HG02885 (cell line): ENCODE data around the gene PTMA.
"Not testable (repeated sequence)": the region's sequence is repeated elsewhere in the genome, so short reads cannot be mapped to it uniquely, and the experiment has no call there.

ENCODE experiments used
- ATAC-seq: cut with Tn5 transposase; IDR thresholded peaks from one replicate; pipeline ENCODE4 v1.9.1; 2021; ENCODE audit warnings: mild to moderate bottlenecking; ENCODE audit not compliant: unreplicated experiment, poor library complexity

Gene PTMA

DNA sequence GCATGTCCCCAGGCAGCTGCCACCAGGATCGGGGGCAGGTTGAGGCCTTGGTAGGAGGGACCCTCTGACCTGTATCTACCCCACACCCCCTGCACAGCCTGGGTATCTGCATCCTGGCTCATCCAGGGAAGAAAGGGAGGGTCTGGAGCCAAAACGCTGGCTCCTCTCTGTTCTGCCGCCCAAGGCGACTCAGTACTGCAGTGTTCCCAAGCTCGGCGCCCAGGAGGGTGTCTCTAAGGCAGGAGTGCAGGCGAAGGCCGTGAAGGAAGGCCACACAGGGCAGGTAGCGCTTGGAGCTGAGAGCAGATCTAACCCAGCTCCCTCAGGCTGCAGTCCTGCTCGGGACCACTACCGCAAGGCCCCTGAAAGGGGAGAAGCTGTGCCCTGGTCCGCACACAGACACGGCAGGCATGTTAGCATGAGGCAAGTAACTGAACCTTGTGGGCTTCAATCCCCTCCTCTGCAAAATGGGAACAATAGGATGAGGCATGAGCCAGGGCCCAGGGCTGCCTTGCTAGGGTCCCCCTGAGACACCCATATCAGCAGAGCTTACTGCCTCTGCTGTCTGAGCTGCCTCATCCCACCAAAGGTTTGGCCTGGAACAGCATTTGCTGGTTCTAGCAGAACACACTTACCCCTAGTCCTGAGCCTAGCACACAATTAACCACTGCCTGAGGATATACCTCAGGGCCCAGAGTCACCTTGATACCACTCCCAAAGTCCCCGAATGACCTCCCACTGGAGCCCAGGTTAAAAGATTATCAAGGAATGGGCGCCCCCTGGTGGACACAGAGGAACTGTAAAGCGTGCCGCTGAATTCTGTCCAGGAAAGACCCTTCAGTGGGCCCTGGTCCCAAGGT lies 6.5 kb downstream of the PTMA start:
- ATAC-seq, result no peak

DNA sequence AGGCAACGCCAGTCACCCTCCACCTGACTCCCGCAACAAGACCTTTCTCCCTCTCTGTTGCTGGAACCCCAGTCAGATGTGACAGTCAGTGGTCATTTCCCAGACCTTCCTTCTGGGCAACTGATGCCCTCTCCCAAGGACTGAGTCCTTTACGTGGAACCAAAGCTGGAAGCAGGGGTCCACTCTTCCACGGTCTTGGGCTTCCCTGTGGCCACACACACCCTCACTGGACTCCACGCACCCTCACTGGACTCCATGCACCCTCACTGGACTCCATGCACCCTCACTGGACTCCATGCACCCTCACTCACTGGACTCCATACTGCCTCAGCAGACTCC lies 7.1 kb downstream of the PTMA start:
- no peak for ATAC-seq

DNA sequence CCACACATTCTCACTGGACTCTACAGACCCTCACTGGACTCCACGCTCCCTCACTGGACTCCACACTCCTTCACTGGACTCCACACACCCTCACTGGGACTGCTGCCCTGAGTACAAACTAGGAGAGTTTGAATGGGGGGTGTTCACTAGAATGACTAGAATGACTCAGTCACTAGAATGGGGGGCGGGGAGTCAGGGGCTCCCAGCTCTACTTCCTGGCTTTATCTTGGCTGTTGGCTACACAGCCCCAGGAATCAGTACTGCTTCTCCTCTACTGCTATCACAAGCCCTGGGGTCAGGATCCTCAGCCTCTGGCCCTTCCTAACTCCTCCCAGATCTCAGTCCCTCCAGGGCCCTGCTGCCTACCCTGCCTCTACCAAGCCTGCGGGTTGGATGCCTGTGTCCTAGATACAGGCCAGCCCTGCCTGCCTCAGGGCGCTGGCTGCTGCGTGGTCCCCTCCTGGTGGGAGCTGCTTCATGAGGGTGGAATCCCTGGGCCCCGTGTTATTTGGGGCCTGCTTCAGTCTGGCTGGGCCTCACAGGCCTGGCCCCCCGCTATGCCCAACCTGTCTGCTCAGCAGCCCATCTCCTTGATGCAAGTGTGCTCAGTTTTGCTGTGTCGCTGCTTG lies 7.8 kb downstream of the PTMA start:
- no peak for ATAC-seq

DNA sequence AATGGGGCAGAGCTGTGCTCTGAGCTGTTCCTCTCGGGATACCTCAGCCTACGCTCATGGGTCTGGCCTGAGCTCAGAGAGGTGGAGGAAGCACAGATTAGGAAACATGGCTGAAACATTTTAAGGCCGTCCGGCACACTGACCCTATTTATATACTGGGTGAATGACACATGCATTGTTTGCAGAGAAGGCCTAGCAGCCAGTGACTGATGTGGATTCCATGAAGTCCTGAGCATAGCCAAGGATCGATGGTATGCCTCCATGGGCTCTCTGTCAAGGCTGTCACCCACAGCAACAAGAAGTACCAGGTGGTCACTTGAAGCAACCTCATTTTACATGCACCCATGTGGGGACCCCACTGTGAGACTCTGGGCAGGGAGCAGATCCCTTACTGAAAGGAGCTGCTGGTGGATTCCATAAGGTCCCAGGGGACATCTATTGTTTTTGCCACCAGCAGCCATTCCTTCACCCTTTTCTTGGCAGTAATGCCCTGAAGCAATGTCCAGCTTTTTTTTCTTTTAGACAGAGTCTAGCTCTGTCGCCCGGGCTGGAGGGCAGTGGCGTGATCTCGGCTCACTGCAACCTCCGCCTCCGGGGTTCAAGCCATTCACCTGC lies 8.4 kb downstream of the PTMA start:
- ATAC-seq, result no peak

DNA sequence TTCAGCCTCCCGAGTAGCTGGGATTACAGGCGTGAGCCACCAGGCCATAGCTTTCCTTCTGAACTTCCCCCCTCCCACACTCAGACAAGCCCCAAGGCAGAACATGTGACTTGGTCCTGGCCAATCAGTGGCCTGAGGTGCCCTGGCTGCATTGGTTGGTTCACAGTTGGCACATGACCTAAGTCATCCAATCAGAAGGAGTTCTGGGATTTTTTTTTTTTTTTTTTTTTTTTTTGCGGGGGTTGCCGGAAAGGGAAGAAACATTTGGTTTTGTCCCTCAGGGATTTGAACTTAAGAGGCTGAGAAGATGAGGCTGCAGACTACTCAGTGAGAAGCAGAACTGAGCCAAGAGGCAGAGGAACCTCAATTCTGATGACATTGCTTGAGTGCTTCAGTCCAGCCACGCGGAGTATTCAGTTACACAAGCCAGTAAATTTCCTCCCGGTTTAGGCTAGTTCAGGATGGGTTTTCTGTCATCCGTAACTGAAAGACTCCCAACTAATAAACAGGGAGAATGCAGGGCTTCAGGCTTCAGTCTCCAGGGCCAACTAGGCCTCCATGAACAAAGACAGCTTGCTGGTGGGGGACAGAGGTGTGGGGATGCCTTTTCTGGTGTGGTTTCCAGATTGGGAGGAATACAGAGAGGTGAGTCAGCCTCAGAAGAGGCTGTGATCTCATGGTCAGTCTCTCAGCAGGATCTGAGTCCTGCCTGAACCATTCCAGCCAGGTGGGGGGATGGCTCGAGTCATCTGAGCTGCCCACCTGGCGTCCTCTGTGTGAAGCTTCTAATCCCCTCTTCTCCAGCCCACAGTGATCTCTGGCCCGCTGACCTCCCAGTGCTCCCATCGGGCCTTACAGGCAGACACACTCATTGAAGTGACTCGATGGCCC lies 9.2 kb downstream of the PTMA start:
- ATAC-seq, result peak; percentile 50

DNA sequence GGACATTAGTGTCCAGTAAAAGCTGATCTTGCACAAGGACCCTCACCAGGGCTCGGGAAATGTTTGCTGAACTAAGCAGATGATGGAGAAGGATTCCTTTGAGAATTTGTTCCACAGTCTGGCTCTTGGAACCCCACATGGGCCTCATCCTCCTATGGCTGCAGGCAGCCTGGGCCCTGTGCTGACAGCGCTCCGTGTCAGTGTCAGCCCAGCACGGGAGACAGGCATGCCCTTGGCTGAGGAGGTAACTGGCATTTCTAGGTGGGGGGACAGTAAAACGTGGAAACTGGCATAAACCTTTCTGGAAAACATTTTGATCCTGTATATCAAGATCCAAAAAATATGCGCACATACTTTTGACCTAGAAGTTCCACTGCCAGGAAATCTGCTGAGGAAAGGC lies 10.5 kb downstream of the PTMA start:
- ATAC-seq, result no peak

DNA sequence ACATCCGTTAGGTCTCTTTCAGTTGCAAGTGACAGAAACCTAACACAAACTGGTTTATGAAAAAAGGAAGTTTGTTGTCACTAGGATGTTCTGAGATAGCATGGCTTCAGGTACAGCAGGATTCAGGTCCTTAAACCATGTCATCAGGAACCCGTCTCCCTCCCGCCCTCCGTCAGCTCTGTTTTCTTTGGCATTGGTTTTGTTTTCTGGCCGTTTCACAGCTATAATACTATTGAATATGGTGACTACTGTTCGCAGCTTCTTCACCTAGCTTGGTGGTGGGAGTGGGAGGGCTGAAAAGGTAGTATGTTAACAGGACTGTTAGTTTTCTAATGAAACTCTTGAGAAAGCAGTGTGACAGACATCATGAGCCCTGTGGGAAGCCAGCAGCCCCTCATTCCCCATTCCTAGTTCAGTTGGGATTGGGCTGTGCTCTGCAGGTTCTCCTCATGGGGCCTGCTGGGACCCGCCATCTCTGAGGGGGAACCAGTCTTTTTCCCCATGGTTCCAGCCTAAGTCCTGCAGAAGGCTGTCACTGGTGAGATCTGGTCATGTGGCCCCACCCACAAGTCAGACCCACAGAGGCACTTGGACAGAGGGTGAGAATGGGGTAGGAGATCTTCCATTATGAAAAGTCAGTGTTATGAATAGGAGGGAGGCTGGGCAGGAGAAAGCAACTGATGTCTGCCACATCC lies 12.1 kb downstream of the PTMA start:
- ATAC-seq, result no peak

DNA sequence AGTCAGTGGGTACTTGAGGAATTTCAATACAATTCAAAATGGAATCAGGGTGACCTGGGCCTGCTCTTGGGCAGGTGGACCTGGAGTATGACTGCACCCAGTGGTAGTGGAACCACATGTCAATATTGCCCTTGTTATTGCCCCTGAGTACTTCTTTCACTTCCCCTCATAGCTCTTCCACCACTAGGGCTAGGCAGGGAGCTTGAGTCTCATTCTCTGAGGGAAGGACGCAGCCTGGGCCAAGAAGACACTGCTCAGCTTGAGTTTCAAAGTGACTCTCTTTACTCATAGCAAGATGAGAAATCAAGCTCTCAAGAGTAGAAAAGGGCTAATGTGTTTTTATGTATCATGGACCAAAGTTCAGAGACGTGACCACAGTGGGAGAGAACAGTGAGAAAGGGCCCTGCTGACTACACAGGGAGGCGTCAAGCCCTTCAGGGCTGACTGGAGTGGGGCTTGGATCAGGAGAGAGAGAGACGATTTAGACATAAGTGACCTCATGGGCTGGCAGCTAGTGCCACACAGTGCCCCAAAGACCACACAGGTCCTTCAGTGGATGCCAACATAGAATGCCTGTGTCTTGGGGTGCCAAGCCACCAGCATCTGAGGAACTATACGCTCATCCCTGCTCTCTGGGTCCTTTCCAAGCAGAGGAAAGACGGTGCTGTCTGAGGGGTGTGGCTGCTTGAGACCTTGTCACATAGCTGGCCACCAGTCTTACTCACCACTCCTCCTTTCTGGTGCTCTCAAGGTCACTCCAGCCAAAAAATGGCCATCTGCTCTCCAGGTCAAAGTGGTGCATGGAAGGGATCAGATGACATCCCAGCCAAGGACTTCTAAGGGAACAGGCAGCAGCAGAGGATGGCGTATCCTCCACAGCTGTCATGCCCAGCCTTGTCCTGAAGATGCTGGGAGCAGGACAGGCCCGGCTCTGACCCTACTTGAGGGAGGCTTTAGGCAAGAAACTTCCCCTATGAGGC lies 13.0 kb downstream of the PTMA start:
- ATAC-seq, result peak; percentile 76

DNA sequence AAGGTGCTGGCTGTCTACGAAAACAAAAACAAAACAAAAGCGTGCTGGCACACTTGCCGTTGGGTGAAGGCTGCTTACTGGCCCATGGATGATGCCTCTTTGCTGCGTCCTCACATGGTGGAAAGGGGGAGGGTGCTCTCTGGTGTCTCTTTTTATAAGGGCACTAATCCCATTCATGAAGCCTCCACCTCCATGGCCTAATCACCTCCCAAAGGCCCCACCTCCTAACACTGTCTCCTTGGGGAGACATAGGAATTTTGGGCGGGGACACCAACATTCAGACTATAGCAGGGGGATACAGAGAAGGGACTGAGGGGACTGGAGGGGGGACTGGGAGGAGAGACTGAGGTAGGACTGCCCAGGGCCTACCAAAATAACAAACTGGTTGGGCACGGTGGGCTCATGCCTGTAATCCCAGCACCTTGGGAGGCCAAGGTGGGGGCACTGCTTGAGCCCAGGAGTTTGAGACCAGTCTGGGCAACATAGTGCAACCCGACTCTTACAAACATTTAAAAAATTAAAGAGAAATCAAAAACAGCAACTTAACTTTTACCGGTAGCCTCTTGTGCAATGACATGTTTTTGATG lies 14.5 kb downstream of the PTMA start:
- ATAC-seq, result no peak

DNA sequence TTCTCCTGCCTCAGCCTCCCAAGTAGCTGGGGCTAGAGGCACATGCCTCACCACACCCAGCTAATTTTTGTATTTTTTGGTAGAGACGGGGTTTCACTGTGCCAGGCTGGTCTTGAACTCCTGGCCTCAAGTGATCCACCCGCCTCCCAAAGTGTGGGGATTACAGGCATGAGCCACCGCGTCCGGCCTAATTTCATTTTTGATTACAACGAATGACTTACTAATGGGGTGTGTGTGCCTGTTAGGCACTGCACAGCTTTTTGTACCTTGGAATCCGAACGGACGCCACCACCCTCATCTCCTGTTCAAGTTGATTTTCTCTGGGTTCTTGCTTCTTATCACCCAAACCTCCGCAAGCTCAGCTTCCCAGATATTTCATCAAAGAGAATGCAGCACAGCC lies 17.2 kb downstream of the PTMA start:
- ATAC-seq, result no peak

DNA sequence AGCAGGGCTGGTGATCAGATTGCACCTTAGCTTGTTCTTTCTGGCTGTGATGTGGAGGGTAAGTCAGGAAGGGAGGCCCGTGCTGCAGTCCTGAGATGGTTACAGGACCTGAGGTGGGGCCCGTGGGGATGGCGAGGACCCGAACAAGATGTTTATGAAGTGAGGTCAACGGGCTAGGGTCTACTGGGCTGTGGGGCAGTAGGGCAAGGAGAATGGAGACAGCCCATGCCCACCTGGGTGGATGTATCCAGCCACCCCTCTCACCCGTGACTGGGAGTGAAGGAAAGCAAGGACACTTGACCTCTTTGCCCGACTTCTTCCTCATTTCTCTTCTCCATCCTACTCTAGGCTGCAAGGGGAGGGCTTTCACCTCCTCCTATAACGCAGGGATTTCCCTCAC lies 18.0 kb downstream of the PTMA start:
- no peak for ATAC-seq

DNA sequence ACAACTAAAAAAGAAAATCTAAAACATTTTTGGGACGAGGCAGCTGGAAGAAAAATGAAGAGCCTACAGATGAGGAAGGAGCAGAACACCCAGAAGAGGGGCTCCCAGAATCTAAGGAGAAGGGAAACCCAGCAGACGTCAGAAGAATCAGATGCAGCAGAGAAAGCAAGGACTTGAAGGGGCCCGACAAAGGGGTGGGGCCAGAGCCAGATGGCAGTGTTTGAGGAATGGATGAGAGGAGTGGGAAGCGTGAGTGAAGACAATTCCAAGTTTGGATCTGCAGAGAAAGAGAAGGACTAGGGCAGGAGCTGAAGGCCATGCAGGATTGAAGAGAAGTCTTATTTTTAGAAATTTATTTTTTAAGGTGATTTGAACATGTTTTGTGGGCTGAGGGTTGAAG lies 19.3 kb downstream of the PTMA start:
- no peak for ATAC-seq

DNA sequence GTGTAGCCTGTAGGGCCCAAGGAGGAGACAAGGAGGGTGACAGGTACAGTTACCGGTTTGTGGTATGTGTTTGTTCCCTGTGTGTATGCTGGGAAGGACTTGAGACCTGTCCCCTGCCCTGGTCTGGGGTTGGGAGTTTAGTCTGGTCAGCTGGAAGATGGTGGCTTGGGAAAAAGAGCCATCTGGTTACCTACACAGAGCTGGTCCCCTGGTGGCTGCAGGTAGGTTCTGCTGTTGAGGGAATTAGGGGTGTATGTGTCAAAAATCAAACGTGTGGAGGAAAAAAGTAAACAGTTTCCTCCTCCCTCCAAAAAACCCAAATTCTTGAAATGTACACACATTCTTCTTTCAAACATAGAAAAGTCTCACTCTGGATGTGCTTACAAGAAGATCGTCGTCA lies 24.3 kb downstream of the PTMA start:
- no peak for ATAC-seq

DNA sequence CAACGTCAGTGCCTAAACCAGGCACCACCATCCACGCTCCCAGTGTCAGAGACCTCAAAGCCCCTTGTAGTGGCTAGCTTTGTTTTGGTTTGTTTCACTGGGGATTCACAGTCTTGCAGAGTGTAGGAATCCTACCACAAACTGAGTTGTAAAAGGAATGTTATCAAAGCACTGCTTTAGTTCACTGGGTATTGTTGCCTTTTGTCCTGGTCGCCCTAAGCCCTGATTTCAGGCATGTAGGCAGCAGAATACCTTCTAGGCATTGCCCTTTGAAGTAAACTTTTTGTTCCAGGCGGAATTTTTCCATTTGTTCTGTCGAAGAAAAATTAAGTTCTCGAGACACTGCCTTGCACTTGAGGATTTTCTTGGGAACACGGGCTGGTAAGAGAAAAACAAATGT lies 29.4 kb downstream of the PTMA start:
- no peak for ATAC-seq

DNA sequence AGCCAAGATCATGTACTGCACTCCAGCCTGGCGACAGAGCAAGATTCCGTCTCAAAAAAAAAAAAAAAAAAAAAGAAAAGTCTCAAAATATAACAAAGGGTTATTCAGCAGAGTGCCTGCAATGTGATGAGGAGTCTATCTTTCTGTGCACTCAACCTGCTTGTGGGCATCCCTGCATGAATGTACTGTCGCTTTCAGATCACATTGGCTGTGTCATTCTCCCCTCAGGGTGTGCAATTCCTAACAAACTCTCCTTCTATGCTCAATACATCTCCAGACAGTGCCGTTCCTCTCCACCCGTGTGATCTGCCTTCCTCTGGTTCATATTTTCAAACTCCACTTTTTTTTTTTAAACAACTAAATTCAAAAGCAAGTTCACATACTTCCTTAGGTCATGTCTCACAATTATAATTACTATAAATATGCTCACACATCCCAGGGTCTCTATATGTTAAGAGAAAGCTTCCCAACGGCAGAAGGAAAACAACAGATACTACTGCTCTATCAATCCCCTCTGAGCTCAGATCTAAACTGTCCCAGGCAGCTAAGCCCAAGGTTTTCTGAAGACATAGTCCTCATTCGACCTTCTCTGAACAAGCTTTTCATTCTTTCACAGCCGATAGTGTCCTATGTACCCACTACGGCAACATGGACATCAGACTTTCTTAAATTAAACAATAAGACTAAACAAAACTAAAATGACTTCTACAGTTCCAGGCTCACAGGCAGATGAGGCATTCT lies 35.2 kb downstream of the PTMA start:
- no peak for ATAC-seq

DNA sequence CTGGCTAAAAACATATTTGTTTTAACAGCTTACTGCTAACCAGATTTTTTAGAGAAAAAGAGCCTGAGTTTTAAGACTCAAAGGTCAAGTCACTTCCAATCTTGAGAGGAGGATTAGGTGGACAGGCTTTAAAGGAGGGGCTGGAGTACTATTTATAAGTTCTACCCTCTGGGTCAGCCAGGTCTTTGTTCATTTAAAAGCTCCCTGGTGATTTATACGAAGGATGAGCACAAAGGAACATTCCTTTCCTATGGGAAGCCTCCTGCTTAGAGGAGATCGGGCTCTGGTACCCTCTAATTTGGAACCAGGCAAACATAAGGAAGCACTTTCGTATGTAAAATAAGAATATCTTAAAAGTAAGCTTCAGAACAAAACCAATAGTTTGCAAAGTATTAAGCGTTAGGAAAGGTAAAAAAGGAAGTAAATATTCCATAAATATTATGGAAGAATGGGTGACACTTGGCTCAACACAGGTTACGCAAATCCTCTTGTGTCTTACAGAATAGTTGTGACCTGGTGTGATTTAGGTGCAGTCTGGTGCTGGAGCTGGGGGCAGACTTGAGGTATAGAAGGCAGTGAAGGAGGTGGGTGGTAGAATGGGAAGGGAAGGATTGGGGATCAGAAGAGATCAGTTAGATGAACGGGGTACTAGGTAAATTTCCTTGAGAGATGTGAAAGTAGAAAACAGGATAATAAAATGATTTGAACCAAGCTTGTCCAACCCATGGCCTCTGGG lies 37.1 kb downstream of the PTMA start:
- ATAC-seq, result no peak

DNA sequence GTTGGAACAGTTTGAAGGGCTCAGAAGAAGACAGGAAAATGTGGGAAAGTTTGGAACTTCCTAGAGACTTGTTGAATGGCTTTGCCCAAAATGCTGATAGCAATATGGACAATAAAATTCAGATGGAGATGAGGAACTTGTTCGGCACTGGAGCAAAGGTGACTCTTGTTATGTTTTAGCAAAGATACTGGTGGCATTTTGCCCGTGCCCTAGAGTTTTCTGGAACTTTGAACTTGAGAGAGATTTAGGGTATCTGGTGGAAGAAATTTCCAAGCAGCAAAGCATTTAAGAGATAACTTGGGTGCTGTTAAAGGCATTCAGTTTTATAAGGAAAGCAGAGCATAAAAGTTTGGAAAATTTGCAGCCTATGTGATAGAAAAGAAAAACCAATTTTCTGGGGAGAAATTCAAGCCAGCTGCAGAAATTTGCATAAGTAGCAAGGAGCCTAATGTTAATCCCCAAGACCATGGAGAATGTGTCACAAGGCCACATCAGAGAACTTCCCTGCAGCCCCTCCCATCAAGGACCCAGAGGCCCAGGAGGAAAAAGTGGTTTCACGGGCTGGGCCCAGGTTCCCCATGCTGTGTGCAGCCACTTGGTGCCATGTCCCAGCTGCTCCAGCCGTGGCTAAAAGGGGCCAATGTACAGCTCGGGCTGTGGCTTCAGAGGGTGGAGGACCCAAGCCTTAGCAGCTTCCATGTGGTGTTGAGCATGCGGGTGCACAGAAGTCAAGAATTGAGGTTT lies 40.0 kb downstream of the PTMA start:
- ATAC-seq, result not testable (repeated sequence)
